Ishikawa (cell line): ENCODE data around the gene CCDC88C.

Experiments used
- CREB1 ChIP-seq: IDR thresholded peaks from 2 replicates; pipeline ENCODE4 v1.6.1; 2012; ENCODE audit warnings: low read depth
- EGR1 ChIP-seq: IDR thresholded peaks from 2 replicates; pipeline ENCODE4 v1.6.1; 2012
- EP300 ChIP-seq: IDR thresholded peaks from 2 replicates; pipeline ENCODE4 v1.6.1; 2012; ENCODE audit warnings: borderline replicate concordance
- RAD21 ChIP-seq: IDR thresholded peaks from 2 replicates; pipeline ENCODE4 v1.6.1; 2012; ENCODE audit warnings: low read depth
- TAF1 ChIP-seq: IDR thresholded peaks from 2 replicates; pipeline ENCODE4 v1.6.1; 2012; ENCODE audit warnings: low read depth, mild to moderate bottlenecking
- TF ChIP-seq, protein P1 (sequence below): IDR thresholded peaks from 2 replicates; pipeline ENCODE4 v1.6.1; 2012
- TF ChIP-seq, protein P2 (sequence below): IDR thresholded peaks from 2 replicates; pipeline ENCODE4 v1.6.1; 2012; ENCODE audit warnings: low read depth, mild to moderate bottlenecking

DNA sequence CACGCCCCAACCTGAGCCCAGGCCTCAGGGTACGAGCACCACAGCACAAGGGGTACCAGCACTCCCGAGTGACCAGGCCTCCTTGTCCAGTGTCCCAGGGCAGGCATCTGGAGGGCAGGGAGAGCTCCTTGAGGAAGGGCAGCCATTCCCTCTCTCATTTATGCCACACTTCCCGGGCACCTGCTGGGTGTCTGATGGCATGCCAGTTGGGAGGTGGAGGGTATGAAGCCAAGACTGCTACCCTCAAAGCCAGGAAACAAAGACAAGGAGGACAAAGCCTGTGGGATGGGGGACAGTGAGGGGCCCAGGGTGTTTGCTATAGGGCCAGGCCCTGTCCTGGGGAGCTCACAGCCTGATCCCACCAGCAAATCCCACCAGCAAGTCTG, 45.6 kb downstream of the CCDC88C start:
- TF ChIP-seq, protein P1, sequence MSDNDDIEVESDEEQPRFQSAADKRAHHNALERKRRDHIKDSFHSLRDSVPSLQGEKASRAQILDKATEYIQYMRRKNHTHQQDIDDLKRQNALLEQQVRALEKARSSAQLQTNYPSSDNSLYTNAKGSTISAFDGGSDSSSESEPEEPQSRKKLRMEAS = no peak
- TF ChIP-seq, protein P2, sequence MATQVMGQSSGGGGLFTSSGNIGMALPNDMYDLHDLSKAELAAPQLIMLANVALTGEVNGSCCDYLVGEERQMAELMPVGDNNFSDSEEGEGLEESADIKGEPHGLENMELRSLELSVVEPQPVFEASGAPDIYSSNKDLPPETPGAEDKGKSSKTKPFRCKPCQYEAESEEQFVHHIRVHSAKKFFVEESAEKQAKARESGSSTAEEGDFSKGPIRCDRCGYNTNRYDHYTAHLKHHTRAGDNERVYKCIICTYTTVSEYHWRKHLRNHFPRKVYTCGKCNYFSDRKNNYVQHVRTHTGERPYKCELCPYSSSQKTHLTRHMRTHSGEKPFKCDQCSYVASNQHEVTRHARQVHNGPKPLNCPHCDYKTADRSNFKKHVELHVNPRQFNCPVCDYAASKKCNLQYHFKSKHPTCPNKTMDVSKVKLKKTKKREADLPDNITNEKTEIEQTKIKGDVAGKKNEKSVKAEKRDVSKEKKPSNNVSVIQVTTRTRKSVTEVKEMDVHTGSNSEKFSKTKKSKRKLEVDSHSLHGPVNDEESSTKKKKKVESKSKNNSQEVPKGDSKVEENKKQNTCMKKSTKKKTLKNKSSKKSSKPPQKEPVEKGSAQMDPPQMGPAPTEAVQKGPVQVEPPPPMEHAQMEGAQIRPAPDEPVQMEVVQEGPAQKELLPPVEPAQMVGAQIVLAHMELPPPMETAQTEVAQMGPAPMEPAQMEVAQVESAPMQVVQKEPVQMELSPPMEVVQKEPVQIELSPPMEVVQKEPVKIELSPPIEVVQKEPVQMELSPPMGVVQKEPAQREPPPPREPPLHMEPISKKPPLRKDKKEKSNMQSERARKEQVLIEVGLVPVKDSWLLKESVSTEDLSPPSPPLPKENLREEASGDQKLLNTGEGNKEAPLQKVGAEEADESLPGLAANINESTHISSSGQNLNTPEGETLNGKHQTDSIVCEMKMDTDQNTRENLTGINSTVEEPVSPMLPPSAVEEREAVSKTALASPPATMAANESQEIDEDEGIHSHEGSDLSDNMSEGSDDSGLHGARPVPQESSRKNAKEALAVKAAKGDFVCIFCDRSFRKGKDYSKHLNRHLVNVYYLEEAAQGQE = no peak
- TF ChIP-seq TAF1 = no peak
- TF ChIP-seq EGR1 = no peak
- no peak for TF ChIP-seq EP300
- no peak for TF ChIP-seq RAD21
- TF ChIP-seq CREB1 = no peak
